Brain microvascular endothelial cell (primary cell): ENCODE data around the gene FAM184B.

ENCODE experiments used
- DNase-seq: peaks from one replicate; pipeline ENCODE4 v3.0.0-alpha.2; 2020
- H3K27ac ChIP-seq: fragments of 250-450 bp; sonication (Bioruptor Pico); 2 replicates; pipeline ENCODE4 v1.5.1; 2020; ENCODE audit warnings: mild to moderate bottlenecking, moderate library complexity
- H3K27me3 ChIP-seq: fragments of 250-450 bp; sonication (Bioruptor Pico); replicated peaks from 2 replicates; pipeline ENCODE4 v1.5.1; 2020; ENCODE audit warnings: mild to moderate bottlenecking
- H3K36me3 ChIP-seq: fragments of 250-450 bp; sonication (Bioruptor Pico); replicated peaks from 2 replicates; pipeline ENCODE4 v1.5.1; 2020; ENCODE audit warnings: mild to moderate bottlenecking
- H3K4me3 ChIP-seq: 2 replicates; pipeline ENCODE4 v1.5.1; 2011; ENCODE audit warnings: low read depth, mild to moderate bottlenecking, control low read depth, low read length, moderate library complexity
- CTCF ChIP-seq: IDR thresholded peaks from 2 replicates; pipeline ENCODE4 v1.5.1; 2011; ENCODE audit warnings: low read depth, mild to moderate bottlenecking, moderate library complexity, low read length, control low read depth, inconsistent platforms; ENCODE audit errors: missing control alignments
- in situ Hi-C: cut with HindIII; loops from 2 replicates; pipeline ENCODE4 v1.10.0; 2017; ENCODE audit warnings: low sequenced_read_pairs, low pct_ligation_motif_present

FAM184B gene

GRCh38 chr4:17807446-17807845, 26.0 kb upstream of the FAM184B start:
- no peak overlapping the region for H3K27ac ChIP-seq
- in situ Hi-C loops = no loop called here
- no peak for DNase-seq
- peak overlapping the region; percentile 33 for H3K4me3 ChIP-seq
- H3K36me3 ChIP-seq = peaks cover 15% of the 10 kb centered on the region
- no peak for TF ChIP-seq CTCF
- H3K27me3 ChIP-seq = no peaks in the 10 kb centered on the region

GRCh38 chr4:17805580-17806155, 24.2 kb upstream of the FAM184B start:
- no peak overlapping the region for H3K27ac ChIP-seq
- DNase-seq = no peak
- peaks cover 15% of the 10 kb centered on the region for H3K36me3 ChIP-seq
- no peaks in the 10 kb centered on the region for H3K27me3 ChIP-seq
- TF ChIP-seq CTCF = no peak
- no peak overlapping the region for H3K4me3 ChIP-seq
- in situ Hi-C loops = no loop called here

- H3K36me3 ChIP-seq = peaks cover 4% of the 10 kb centered on the region
- no peak overlapping the region for H3K27ac ChIP-seq
- in situ Hi-C loops = no loop called here
Measured at GRCh38 chr4:17797808-17798207, 16.4 kb upstream of the FAM184B start.

GRCh38 chr4:17794730-17795129, 13.3 kb upstream of the FAM184B start:
- H3K36me3 ChIP-seq = peaks cover 3% of the 10 kb centered on the region
- no peak for TF ChIP-seq CTCF
- no peak overlapping the region for H3K4me3 ChIP-seq
- H3K27me3 ChIP-seq = no peaks in the 10 kb centered on the region
- in situ Hi-C loops = no loop called here
- DNase-seq = no peak
- no peak overlapping the region for H3K27ac ChIP-seq

More at GRCh38 chr4:17797808-17798207, 16.4 kb upstream of the FAM184B start:
- DNase-seq = no peak
- no peak for TF ChIP-seq CTCF
- no peak overlapping the region for H3K4me3 ChIP-seq
- H3K27me3 ChIP-seq = no peaks in the 10 kb centered on the region

GRCh38 chr4:17788956-17789355, 7.5 kb upstream of the FAM184B start:
- TF ChIP-seq CTCF = no peak
- H3K27ac ChIP-seq = no peak overlapping the region
- in situ Hi-C loops = no loop called here
- no peak for DNase-seq
- no peaks in the 10 kb centered on the region for H3K27me3 ChIP-seq
- H3K36me3 ChIP-seq = no peaks in the 10 kb centered on the region
- no peak overlapping the region for H3K4me3 ChIP-seq

GRCh38 chr4:17787315-17787714, 5.9 kb upstream of the FAM184B start:
- Histone ChIP-seq H3K27ac (no peak overlapping the region), H3K27me3 (no peaks in the 10 kb centered on the region), H3K36me3 (no peaks in the 10 kb centered on the region), H3K4me3 (no peak overlapping the region)
- peak; percentile 29 for DNase-seq
- in situ Hi-C loops = no loop called here
- TF ChIP-seq CTCF = no peak
